GM18511 (cell line): ENCODE data around the gene CDK6.

ENCODE experiments used
- ATAC-seq: cut with Tn5 transposase; IDR thresholded peaks from one replicate; pipeline ENCODE4 v1.9.1; 2021; ENCODE audit warnings: mild to moderate bottlenecking, moderate library complexity; ENCODE audit not compliant: unreplicated experiment

CDK6 gene

DNA sequence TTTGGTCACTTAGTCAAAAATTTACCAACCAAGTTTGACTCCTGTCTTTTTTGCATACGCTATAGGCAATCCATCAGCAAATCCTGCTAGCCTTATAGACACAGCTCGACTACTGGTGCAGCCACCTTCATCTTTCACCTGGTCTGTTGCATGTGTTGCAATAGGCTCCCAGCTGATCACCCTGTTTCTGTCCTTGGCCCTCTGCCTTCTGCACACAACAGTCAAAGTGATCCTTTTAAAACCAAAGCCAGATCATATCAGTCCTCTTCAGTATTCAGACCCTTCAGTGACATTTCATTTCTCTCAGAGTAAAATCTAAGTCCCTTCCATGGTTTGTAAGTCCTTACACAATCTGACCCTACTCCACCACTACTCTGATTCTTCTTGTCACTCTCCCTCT lies 10.9 kb upstream of the CDK6 start:
- ATAC-seq: no peak

DNA sequence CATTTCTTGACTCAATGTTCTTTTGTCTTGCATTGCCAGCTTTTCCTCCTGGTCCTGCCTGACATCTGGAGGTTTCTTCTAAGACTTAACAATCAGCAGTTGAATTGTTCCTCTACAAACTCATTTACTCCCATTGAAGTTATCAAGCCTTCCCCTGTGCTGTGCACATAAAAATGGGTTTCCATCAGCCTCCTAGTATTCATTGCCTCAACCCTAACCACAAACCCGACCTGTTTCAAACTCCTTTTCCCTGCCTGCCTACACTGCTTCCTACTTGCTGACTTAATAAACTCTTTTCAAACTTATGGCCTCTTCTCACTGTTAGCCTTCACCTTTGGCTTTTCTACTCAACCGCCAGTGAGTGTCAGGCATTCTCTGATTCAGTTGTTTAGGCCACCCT lies 9.4 kb upstream of the CDK6 start:
- no peak for ATAC-seq

DNA sequence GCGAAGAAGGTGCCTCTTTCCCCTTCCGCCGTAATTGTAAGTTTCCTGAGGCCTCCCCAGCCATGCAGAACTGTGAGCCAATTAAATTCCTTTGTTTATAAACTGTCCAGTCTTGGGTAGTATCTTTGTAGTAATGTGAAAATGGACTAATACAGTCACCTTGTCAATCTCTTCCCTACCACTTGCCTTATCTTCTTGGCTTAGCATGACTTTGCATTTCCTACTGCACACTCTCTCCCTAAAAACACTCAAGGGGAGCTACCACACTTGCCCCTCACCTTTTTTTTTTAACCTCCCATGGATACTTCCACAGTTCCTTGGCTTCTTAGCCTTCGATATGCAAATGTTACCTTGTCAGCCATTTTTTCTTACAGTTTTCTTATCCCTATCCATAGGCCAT lies 7.4 kb upstream of the CDK6 start:
- no peak for ATAC-seq

DNA sequence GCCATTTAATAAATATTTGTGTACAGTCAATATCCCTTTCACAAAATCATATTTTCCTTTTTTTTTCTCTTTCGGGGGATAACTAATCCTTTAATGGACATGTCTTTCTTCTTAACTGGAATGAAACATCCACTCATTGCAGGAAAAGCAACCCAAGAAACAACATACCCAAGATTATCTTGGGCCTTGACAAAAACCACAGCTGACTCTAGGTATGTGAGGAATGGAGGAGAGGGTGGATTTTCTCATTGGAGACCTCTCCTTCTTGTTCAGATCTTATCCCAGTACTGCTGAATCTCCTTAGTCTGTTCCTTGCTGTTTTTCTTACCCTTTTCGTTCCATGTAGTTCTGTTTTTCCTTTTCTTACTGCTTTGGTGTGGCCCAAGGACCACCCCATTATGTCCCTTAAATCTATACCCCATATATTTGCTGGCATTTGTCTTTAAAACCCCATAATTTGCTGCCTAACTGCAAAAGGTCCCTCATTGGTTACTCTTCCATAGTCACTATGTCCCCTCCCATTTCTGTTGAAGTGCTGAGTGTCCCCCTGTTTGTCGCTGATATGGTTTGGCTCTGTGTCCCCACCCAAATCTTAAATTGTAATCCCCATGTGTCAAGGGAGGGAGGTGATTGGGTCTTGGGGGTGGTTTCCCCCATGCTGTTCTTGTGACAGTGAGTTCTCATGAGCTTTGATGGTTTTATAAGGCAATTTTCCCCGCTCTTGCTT lies 6.8 kb upstream of the CDK6 start:
- no peak for ATAC-seq

DNA sequence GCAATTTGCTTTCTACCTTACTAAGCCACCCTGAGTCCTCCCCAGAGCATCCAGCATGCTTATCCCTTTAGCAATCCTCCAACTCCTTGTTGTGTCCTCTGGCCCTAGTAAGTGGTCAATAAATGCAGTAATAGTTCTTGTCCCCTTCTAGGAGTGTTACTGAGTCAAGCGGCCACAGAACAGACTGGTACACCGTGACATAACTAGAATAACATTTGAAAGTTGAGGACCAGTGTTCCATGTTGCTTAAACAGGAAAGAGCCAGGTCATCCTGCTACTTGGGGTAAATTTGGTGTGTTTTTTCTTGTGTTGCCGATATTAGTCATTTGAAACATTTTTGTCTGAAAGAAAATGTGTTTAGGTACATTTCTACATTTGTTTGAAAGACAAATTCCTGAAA lies 4.8 kb upstream of the CDK6 start:
- no peak for ATAC-seq

DNA sequence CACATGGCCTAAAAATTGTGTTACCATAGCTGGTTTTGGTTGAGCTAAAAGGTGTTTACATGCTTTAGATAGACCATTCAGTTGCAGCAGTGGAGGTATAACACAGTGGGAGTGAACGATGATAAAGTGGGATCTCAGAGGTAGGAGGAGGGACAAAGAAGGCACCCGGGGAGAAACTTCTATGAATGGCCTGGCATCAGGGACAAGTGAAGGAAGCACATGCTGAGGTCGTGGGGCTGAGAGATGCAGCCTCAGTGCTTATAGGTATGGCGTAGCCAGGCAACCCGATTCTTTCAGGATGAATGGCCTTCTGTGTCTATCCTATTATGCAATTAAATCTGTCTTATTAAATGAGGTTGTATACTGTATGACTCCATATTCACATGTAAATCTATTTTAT lies 3.9 kb upstream of the CDK6 start:
- no peak for ATAC-seq

DNA sequence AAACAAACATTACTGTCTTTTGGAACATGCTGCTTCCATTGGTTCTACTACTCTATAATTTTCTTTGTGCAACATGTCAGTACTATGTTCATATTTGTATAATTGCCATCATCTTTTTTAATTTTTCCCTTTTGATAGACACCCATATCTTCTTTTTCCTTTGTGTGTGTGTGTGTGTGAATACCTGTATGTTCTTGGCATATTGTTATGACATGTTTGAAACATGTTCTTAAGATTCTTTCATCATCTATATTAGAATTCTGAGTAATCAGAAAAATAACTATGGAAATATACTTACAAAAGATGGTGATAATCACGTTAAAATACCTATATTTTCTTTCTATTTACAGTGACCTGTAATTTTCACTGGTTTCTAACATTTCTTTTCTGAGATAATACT lies 3.5 kb upstream of the CDK6 start:
- ATAC-seq: no peak

DNA sequence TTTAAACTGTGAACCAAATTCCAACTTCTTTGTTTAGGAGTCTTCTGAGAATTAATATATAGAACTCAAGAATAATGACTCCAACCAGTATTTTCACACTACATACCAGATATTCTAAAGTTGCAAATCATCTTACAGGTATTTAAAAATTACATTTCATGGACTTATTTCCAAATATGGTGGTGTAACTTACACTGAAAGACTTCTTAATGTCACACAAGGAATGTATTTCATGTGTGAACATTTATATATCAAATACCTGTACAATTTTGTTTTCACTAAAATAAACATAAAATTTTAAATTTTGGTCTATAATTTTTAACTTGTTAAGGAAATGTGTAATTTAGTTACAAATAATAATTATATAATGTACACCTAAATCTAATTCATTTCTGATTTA lies 2.6 kb upstream of the CDK6 start:
- no peak for ATAC-seq

DNA sequence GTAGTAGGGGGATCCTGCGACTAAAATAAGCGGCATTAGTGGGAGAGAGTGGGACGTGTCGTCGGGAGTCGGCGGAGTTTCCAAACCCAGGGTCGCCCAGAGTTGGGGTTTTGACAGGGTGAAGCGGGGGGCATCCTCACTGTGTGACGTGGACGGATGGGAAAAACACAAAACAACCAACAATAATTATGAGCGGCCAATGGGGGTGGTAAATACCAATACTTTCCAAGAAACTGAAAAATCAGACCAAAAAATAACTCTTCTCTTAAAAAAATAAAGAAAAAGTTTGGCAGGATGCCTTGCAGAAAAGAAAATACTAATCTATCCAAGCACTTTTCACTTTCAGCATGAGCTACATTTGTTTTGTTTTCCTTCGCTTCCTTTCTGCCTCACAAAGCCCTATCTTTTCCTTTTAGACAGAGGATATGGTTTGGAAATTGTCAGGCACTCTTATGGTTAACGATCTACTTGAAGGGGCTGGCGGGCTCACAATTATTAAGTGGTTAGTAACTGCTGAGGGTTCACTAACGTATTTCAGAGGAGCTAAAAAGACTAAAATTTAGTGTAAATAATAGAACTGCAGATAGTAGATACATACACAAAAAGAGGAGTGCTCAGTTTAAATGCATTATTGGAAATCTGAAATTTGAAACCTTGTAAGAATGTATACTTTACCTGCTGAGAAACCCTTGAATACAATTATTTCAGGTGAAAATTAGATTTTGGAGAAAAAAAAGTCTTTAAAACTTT lies 802 bp upstream of the CDK6 start:
- no peak for ATAC-seq

DNA sequence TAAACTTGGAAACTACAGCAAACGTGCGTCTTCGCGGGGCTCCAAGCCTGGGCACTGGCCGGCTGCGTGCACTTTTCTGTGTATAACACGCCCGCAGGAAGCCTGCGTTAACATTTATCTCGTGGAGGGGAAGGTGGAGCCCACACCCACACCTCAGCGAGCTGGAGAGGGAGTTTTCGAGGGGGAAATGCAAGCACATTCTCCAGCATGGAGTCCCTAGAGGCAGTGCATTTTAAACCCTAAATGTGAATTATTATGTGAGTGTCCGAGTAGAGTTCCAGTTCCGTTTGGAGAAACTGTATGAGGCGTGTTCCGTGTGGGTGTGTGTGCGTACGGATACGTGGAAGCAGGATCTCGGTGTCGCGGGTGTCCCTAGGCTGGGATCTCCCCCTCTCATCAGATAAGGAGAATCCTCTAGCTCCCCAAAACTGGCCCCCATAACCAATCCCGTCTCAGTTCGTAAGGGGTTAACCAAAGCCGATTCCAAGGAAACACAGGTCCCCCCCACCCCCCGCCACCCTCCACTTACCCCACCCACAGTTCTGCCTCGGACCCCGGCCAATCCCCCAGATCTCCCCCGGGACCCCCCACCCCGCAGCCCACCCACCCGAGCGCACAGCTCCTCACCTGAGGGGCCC lies 403 bp downstream of the CDK6 start:
- ATAC-seq: no peak

DNA sequence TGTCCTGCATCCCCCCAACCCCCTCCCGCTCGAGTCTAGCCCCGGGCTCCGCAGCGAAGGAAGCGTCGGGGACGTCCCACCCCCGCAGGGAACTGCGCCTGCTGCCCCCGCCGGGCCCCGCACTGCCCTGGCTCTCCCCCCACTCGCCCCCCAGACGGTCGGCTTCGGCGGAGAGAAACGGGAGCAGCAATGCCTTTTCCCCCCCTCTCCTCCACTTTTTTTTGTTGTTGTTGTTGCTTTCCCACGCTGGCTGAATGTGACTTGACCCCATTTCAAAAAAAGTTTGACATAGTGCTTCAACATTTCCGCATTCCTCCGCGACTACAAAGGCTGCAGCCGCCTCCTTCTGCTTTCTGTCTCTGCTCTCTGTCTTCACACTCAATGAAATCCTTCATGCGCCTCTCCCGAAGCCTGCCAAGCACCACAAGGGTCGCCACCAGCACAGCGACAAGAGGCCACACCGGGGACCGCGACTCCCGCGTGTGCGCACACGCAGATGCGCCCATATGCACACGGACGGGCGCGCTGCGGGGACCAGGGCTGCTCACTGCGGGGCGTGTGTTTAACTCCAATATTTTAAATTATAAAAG lies 1.0 kb downstream of the CDK6 start:
- no peak for ATAC-seq

DNA sequence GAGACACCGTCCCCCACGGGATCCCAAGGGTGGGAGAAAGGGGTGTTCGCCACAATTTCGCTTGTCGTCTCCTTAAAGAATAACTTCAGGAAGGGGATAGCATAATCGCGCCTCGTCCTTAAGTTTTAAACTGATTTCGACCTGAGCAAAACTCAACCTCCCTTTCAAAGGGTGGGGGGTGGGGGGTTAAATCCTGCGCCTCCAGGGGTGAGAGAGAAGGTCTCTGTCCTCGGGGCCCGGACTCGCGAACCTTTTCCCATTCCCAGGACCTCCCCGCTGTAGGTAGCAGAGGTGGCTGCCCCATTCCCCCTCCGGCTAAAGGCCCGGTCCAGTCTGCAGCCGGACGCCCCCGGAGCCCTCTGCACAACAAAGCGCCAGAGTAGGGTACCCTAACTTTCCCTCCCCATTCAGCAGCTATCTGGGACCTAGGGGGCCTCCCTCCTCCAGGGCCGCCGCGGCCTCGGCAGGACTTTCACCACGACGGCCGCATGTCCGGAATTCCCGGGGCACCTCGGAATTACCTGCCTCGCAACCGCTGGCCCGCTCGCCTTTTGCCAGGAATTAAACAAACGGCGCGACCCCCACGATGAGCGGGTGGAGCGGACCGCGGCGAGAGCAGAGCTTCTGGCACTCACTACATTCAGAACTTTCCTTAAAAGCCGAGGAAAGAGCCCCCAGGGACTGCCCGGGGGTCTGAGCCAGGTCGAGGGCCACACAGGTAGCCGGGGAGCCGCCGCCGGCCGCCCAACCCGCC lies 1.7 kb downstream of the CDK6 start:
- no peak for ATAC-seq

DNA sequence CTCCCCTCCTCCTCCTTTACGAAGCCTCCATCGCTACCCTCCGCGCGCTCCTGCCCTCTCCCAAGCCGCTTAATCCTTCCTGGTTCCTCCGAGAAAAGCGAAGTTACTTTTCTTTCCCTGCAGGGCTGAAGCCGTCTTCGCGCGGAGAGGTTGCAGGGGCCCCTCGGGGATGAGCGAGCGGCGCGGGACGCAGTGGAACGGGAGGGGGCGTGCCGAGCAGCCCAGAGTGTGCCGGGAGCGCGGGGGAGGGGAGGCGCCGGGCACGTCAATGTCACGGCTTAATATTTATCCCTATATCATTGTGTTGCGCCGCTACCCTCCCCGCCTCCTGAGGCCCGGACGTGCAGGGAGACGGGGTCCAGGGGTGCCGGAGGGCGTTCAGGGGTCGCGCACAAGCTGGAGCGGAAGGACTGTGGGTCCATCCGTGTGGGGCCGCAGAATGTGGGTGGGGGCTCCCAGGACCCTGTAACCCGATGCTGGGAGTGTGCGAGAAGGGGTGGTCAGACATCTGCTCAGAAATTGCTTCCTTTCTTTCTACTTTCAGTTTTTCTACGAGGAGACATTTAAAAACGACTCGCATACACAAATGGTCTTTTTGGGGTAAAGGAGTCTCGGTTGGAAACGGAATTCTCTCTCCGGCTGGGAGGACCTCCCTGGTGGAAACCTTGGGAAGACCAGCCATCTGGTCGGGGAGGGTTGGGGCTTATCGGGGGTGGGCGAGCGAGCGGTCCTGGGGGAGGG lies 2.4 kb downstream of the CDK6 start:
- peak; percentile 57 for ATAC-seq

DNA sequence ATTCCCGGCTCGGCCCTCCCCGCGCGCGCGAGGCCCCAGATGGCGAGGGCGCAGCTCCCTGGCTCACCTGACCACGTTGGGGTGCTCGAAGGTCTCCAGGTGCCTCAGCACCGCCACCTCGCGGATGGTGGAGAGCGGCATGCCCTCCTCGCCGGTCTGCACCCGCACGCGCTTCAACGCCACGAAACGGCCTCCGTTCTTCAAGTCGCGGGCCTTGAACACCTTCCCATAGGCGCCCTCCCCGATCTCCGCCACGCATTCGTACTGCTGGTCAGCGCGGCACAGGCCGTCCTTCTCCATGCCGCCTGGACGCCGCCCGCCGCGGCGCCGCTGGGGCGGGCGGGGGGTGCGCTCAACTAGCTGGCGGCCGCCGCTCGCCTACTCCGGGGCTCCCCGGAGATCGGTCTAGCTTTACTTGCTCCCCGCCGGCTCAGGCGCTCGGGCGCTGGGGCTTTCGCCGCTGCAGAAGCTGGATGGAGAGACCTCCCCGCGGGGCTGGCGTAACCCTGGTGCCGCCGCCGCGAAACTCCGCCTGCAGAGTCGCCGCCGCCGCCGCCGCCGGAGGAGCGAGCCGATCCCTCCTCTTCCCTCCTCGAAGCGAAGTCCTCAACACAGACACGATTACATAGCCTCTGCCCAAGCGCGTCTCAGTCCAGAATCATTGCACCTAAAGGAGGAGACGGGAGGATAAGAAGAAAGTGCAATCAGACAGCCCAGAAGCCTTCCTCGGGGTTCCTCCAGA lies 3.2 kb downstream of the CDK6 start:
- peak; percentile 62 for ATAC-seq

DNA sequence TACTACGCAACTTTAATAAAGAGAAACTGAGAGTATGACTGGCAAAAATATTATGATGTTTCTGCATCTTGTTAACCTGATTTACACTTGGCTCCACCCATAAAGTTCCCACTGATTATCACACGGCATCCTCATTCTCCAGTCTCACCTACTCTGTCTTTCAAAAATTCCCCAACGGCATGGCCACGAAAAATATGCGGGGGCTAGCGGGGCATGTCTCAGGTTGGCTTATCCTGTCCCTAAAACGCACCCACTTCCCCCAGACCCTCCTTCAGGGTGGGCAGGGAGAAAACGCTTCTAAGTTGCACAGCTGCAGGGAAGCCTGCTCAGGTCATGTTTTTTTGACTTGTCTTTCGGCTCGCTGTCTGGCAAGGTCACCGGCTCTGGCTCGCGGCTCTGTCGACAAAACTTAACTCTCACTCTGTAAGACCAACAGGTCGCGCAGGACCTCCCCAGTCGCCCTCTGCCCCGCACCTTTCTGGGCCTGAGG lies 3.8 kb downstream of the CDK6 start:
- peak; percentile 4 for ATAC-seq

DNA sequence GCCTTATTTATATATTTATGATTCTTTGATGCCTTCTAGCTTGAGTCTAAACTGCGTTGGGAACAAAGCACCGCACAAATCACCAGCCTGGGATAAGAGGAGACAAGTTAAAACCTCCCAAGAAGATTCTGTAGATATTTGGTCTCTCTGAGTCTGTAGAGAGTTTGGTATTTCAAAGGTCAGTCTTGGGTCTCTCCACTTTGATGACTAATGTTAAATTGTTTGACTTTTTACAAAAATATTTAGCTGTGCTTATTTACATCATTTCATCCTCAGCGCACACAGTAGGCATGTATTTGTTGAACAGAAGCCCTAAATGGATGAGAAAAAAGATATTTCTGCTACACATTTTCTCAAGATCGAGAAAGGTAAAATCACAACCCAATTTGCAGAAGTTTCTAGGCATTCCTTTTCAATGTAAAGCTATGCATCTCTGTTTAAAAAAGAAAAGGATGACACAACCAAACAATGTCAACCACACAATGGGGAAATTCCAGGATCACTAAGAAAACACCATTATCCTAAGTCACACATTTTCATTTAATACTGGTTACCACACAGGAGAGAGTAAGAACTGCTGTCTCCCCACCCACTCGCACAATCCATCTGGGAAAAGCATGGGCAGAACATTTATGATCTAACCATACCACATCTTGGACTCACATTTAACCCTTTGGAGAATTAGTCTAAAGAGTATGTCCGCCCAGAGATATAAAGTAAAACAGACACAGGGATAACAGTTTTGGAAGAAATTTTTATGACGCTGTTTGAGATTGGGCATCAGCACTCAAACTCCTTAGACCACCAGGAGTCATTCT lies 4.4 kb downstream of the CDK6 start:
- no peak for ATAC-seq

DNA sequence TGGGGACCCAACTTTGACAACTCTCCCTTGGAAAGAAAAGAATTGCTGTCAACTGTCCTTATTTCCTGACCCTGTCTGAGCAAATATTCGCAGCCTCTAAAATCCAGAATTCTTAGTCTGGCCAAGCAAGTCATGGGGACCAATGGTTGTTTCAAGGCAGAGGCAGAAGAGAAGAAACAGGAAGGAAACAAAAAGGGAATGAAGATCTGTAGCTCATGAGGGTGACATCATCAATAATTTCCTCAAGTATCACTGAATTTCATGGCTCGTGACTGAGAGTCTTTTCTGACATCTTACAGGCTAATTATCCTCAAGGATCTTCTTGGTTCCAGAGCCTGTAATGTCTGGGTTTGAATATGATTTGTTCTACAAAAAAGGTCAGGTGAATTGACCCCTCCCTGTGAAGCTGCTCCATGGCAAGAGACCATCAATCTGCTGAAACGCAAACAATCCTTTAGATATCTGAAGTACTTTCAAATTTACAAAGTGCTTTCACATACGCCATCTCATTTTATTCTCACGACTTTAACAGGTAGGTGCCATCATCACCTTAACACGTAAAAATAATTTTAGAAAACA lies 5.8 kb downstream of the CDK6 start:
- ATAC-seq: no peak

DNA sequence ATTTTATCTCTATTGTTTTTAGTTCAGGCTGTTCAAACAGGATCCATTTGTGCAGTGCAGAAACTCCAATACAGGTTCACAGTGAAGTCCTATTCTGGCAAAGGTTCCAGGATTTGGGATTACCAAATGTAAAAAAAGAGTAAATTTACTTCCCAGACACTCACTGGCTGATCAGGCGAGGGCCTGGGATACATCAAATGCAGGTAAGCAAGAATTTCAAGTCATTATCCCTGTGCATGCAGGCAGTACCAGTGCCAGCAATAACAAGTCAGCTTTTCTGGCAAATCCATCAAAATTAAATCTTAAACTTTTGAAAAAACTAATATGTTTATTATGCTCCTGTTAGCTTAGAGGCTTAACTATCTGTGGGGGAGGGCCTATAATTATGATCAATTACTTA lies 6.3 kb downstream of the CDK6 start:
- ATAC-seq: no peak
